HEK293 (cell line): ENCODE data around the gene MYCN.
A peak's percentile ranks its signal among the peaks of the same experiment; 100 is the strongest.

Source experiments
- CTCF ChIA-PET: fragments of 350-600 bp; formaldehyde crosslinking; extraction: SDS; loops from one replicate; lab custom pipeline; 2021; ENCODE audit warnings: antibody characterized with exemption; lab: Yijun Ruan, JAX
- POLR2A ChIA-PET: fragments of 300-600 bp; formaldehyde crosslinking; extraction: SDS; loops from one replicate; lab custom pipeline; 2020; ENCODE audit warnings: antibody characterized with exemption, inconsistent platforms; lab: Yijun Ruan, JAX
- H3K27ac ChIP-seq: fragments of 200-500 bp; sonication (Bioruptor generic); 2 replicates; pipeline ENCODE4 v1.5.1; 2014; ENCODE audit warnings: low read depth, low read length, control low read depth, inconsistent platforms; ENCODE audit errors: extremely low read depth
- H3K36me3 ChIP-seq, 2 experiments: fragments of 200-500 bp in 1 of 2; sonication (Bioruptor generic) in 1 of 2; 1 replicate in 1 of 2; 2 replicates in 1 of 2; pipeline ENCODE4 v1.5.1; 2014 to 2017; ENCODE audit warnings: inconsistent platforms in 2 of 2, low read length in 2 of 2; ENCODE audit not compliant: control insufficient read depth in 2 of 2, insufficient read depth in 1 of 2
- H3K4me1 ChIP-seq: fragments of 200-500 bp; sonication (Bioruptor generic); 2 replicates; pipeline ENCODE4 v1.5.1; 2014; ENCODE audit warnings: mild to moderate bottlenecking, low read length, inconsistent platforms; ENCODE audit not compliant: control insufficient read depth, insufficient read depth
- H3K4me3 ChIP-seq: 2 replicates; pipeline ENCODE4 v1.5.1; 2011; ENCODE audit warnings: low read depth, mild to moderate bottlenecking, control low read depth, low read length, moderate library complexity
- H3K9me3 ChIP-seq: fragments of 200-500 bp; sonication (Bioruptor generic); 2 replicates; pipeline ENCODE4 v1.5.1; 2014; ENCODE audit warnings: low read depth, low read length, inconsistent platforms; ENCODE audit not compliant: control insufficient read depth, insufficient read depth
- GLIS1 ChIP-seq: fragments of 450-650 bp; formaldehyde crosslinking; IDR thresholded peaks from 2 replicates; pipeline ENCODE4 v1.5.1; 2016; ENCODE audit warnings: missing biosample characterization, missing genetic modification characterization
- MYNN ChIP-seq: fragments of 450-650 bp; formaldehyde crosslinking; IDR thresholded peaks from 2 replicates; pipeline ENCODE4 v1.5.1; 2016; ENCODE audit warnings: missing biosample characterization, missing genetic modification characterization, borderline replicate concordance
- OSR2 ChIP-seq: fragments of 450-650 bp; formaldehyde crosslinking; IDR thresholded peaks from 2 replicates; pipeline ENCODE4 v1.5.1; 2016; ENCODE audit warnings: missing biosample characterization, missing genetic modification characterization
- TRIM28 ChIP-seq: IDR thresholded peaks from 2 replicates; pipeline ENCODE4 v1.6.1; 2011; ENCODE audit warnings: low read length, control low read depth, borderline replicate concordance
- ZEB2 ChIP-seq: fragments of 450-650 bp; formaldehyde crosslinking; IDR thresholded peaks from 2 replicates; pipeline ENCODE4 v1.5.1; 2016; ENCODE audit warnings: missing biosample characterization, missing genetic modification characterization
- ZFP3 ChIP-seq: fragments of 450-650 bp; formaldehyde crosslinking; IDR thresholded peaks from 2 replicates; pipeline ENCODE4 v1.5.1; 2016; ENCODE audit warnings: low read depth, missing biosample characterization, missing genetic modification characterization
- ZNF10 ChIP-seq: fragments of 450-650 bp; formaldehyde crosslinking; IDR thresholded peaks from 2 replicates; pipeline ENCODE4 v1.5.1; 2017; ENCODE audit warnings: missing biosample characterization, missing genetic modification characterization
- ZNF138 ChIP-seq: fragments of 450-650 bp; formaldehyde crosslinking; IDR thresholded peaks from 2 replicates; pipeline ENCODE4 v1.5.1; 2016; ENCODE audit warnings: missing biosample characterization, missing genetic modification characterization, borderline replicate concordance
- ZNF292 ChIP-seq: fragments of 450-650 bp; formaldehyde crosslinking; IDR thresholded peaks from 2 replicates; pipeline ENCODE4 v1.5.1; 2016; ENCODE audit warnings: low read depth, missing biosample characterization, missing genetic modification characterization, borderline replicate concordance
- ZNF549 ChIP-seq: fragments of 450-650 bp; IDR thresholded peaks from 2 replicates; pipeline ENCODE4 v1.5.1; 2018; ENCODE audit warnings: missing biosample characterization, missing genetic modification characterization, mild to moderate bottlenecking, inconsistent platforms, moderate library complexity
- ZNF629 ChIP-seq: fragments of 450-650 bp; formaldehyde crosslinking; IDR thresholded peaks from 2 replicates; pipeline ENCODE4 v1.5.1; 2017; ENCODE audit warnings: missing biosample characterization, missing genetic modification characterization
- ZNF664 ChIP-seq: fragments of 450-650 bp; formaldehyde crosslinking; IDR thresholded peaks from 2 replicates; pipeline ENCODE4 v1.5.1; 2016; ENCODE audit warnings: missing biosample characterization, missing genetic modification characterization
- ZNF701 ChIP-seq: fragments of 450-650 bp; formaldehyde crosslinking; IDR thresholded peaks from 2 replicates; pipeline ENCODE4 v1.5.1; 2016; ENCODE audit warnings: missing biosample characterization, missing genetic modification characterization
- ZNF777 ChIP-seq: fragments of 450-650 bp; formaldehyde crosslinking; IDR thresholded peaks from 2 replicates; pipeline ENCODE4 v1.5.1; 2017; ENCODE audit warnings: missing biosample characterization, missing genetic modification characterization, borderline replicate concordance
- ZNF843 ChIP-seq: fragments of 450-650 bp; formaldehyde crosslinking; IDR thresholded peaks from 2 replicates; pipeline ENCODE4 v1.5.1; 2016; ENCODE audit warnings: missing biosample characterization, missing genetic modification characterization
- TF ChIP-seq, protein P1 (sequence below): fragments of 450-650 bp; formaldehyde crosslinking; IDR thresholded peaks from 2 replicates; pipeline ENCODE4 v1.5.1; 2016; ENCODE audit warnings: missing biosample characterization, missing genetic modification characterization

Gene MYCN

GRCh38 chr2:15911270-15911669 lies 29.1 kb upstream of the MYCN start (continued):
- TF ChIP-seq ZNF292 (0 out of 2 replicates have a peak, but pooled peaks have one; percentile 27), ZNF138 (tag by site-specific recombination) (0 out of 2 replicates have a peak, but pooled peaks have one; percentile 48)

GRCh38 chr2:15911686-15912085 lies 28.7 kb upstream of the MYCN start:
- 0 out of 2 replicates have a peak overlapping the region, but pooled peaks have one; percentile 10 for H3K27ac ChIP-seq
- TF ChIP-seq, protein P1, sequence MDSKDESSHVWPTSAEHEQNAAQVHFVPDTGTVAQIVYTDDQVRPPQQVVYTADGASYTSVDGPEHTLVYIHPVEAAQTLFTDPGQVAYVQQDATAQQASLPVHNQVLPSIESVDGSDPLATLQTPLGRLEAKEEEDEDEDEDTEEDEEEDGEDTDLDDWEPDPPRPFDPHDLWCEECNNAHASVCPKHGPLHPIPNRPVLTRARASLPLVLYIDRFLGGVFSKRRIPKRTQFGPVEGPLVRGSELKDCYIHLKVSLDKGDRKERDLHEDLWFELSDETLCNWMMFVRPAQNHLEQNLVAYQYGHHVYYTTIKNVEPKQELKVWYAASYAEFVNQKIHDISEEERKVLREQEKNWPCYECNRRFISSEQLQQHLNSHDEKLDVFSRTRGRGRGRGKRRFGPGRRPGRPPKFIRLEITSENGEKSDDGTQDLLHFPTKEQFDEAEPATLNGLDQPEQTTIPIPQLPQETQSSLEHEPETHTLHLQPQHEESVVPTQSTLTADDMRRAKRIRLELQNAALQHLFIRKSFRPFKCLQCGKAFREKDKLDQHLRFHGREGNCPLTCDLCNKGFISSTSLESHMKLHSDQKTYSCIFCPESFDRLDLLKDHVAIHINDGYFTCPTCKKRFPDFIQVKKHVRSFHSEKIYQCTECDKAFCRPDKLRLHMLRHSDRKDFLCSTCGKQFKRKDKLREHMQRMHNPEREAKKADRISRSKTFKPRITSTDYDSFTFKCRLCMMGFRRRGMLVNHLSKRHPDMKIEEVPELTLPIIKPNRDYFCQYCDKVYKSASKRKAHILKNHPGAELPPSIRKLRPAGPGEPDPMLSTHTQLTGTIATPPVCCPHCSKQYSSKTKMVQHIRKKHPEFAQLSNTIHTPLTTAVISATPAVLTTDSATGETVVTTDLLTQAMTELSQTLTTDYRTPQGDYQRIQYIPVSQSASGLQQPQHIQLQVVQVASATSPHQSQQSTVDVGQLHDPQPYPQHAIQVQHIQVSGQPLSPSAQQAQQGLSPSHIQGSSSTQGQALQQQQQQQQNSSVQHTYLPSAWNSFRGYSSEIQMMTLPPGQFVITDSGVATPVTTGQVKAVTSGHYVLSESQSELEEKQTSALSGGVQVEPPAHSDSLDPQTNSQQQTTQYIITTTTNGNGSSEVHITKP, result peak; percentile 76
- no peak for TF ChIP-seq TRIM28
- no peak for TF ChIP-seq ZNF549
- TF ChIP-seq ZNF10 (tag by site-specific recombination), result no peak
- TF ChIP-seq MYNN (tag by site-specific recombination), result no peak
- no peak for TF ChIP-seq ZNF843 (tag by site-specific recombination)
- TF ChIP-seq ZFP3 (tag by site-specific recombination), result no peak
- POLR2A ChIA-PET, result no interaction called here
- H3K4me1 ChIP-seq, result peaks cover 9% of the 10 kb centered on the region
- H3K36me3 ChIP-seq, result no peaks in the 10 kb centered on the region
- CTCF ChIA-PET, result interaction anchor here (0.5 to 0.7 kb wide), 2 partner anchors 64 to 615 kb away, joined by 3 read pairs; no protein-coding TSS in a partner anchor
- no peaks in the 10 kb centered on the region for H3K9me3 ChIP-seq
- H3K4me3 ChIP-seq, result no peak overlapping the region

- ChIA-PET POLR2A (interaction anchor here (1.7 kb wide), 1 partner anchor 29 kb away, joined by 3 read pairs; the partner anchor contains the start of gene MYCN), CTCF (interaction anchor here (0.5 to 0.7 kb wide), 2 partner anchors 47 to 615 kb away, joined by 3 to 4 read pairs; no protein-coding TSS in a partner anchor)
- no peaks in the 10 kb centered on the region for H3K9me3 ChIP-seq
- H3K4me1 ChIP-seq, result peaks cover 9% of the 10 kb centered on the region
- H3K36me3 ChIP-seq, result no peaks in the 10 kb centered on the region
- no peak for TF ChIP-seq ZNF777 (tag by site-specific recombination)
- TF ChIP-seq ZNF701 (tag by site-specific recombination), result no peak
- TF ChIP-seq, protein P1, result peak; percentile 32; the same call in 1 of the 2 replicates
- TF ChIP-seq ZNF629, result peak; percentile 51; the same call in 1 of the 2 replicates
- peak; percentile 97 for TF ChIP-seq OSR2
- TF ChIP-seq ZEB2 (tag by site-specific recombination), result 0 out of 2 replicates have a peak, but pooled peaks have one; percentile 20
- peak; percentile 10; the same call in 1 of the 2 replicates for TF ChIP-seq GLIS1 (tag by site-specific recombination)
- TF ChIP-seq TRIM28, result peak; percentile 55; the same call in 1 of the 2 replicates
- TF ChIP-seq ZNF664 (tag by site-specific recombination), result peak; percentile 45; the same call in 1 of the 2 replicates
- TF ChIP-seq, all 188 proteins: peak for 7
- H3K4me3 ChIP-seq, result no peak overlapping the region
- 0 out of 2 replicates have a peak overlapping the region, but pooled peaks have one; percentile 10 for H3K27ac ChIP-seq
Measured at GRCh38 chr2:15912203-15912602, 28.1 kb upstream of the MYCN start.
